SK-N-SH (cell line): ENCODE data around the gene TCOF1.

ENCODE experiments used
- CHD2 ChIP-seq: fragments of 150-350 bp; IDR thresholded peaks from 2 replicates; pipeline ENCODE4 v1.6.1; 2018; ENCODE audit warnings: low read length; ENCODE audit not compliant: partially characterized antibody
- ELF1 ChIP-seq: IDR thresholded peaks from 2 replicates; pipeline ENCODE4 v1.4.0; 2012
- GATA2 ChIP-seq: sonication (generic); formaldehyde crosslinking; IDR thresholded peaks from 2 replicates; pipeline ENCODE4 v1.5.0; 2020; ENCODE audit warnings: mild to moderate bottlenecking, missing genetic modification reagents
- RAD21 ChIP-seq: IDR thresholded peaks from 2 replicates; pipeline ENCODE4 v1.6.1; 2012; ENCODE audit warnings: mild to moderate bottlenecking, low read length
- RXRA ChIP-seq: IDR thresholded peaks from 2 replicates; pipeline ENCODE4 v1.4.0; 2012; ENCODE audit warnings: low read depth, mild to moderate bottlenecking, borderline replicate concordance
- SIN3A ChIP-seq: IDR thresholded peaks from 2 replicates; pipeline ENCODE4 v1.6.1; 2012; ENCODE audit warnings: low read depth, mild to moderate bottlenecking, low read length, moderate library complexity, borderline replicate concordance
- YY1 ChIP-seq: IDR thresholded peaks from 2 replicates; pipeline ENCODE4 v1.4.0; 2012; ENCODE audit warnings: low read depth, mild to moderate bottlenecking
- TF ChIP-seq, protein P1 (sequence below): fragments of 200-600 bp; sonication (generic); IDR thresholded peaks from 2 replicates; pipeline ENCODE4 v1.6.1; 2017; ENCODE audit warnings: antibody characterized with exemption, mild to moderate bottlenecking, moderate library complexity
- TF ChIP-seq, protein P2 (sequence below): IDR thresholded peaks from 2 replicates; pipeline ENCODE4 v1.4.0; 2012; ENCODE audit warnings: low read depth
- TF ChIP-seq, protein P3 (sequence below): IDR thresholded peaks from 2 replicates; pipeline ENCODE4 v1.4.0; 2012; ENCODE audit warnings: low read depth, borderline replicate concordance
- TF ChIP-seq, protein P4 (sequence below): IDR thresholded peaks from 2 replicates; pipeline ENCODE4 v1.6.1; 2012; ENCODE audit warnings: mild to moderate bottlenecking, low read depth, low read length, moderate library complexity

DNA sequence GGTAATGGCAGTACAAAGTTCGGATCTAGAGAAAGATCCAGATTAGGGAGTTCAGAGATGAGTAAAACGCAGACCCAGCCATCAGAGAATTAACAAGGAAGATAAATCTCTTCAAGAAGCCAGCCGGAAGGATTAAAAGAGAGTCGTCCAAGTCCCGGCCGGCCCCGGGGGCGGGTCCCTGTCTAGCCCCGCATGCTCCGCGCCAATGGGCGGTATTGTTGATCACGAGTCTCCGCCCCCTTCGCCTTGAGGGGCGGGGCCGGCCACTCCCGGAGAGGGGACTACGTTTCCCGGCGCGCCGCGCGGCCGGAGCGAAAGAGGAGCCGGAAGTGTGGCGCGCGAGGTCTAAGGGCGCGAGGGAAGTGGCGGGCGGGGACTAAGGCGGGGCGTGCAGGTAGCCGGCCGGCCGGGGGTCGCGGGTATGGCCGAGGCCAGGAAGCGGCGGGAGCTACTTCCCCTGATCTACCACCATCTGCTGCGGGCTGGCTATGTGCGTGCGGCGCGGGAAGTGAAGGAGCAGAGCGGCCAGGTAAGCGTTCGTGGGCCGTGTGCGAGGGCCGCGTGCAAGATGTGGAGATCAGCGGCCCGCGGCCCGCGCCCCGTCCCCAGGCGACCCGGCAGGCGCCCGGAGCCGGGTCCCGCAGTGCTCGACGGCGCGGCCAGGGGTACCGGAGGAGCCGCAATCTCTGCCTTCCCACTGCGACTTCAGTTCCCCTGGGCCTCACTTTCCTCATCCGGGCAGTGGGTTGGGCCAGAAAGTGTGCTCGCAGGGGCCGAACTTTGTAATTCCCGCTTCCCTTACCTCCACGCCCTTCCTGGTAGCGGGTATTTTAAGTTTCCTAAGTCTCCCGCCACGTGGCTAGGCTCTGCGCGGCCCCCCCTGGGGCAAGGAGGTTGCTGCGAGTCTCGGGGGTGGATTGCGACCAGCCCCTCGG lies at the start of gene TCOF1:
- TF ChIP-seq, protein P1, sequence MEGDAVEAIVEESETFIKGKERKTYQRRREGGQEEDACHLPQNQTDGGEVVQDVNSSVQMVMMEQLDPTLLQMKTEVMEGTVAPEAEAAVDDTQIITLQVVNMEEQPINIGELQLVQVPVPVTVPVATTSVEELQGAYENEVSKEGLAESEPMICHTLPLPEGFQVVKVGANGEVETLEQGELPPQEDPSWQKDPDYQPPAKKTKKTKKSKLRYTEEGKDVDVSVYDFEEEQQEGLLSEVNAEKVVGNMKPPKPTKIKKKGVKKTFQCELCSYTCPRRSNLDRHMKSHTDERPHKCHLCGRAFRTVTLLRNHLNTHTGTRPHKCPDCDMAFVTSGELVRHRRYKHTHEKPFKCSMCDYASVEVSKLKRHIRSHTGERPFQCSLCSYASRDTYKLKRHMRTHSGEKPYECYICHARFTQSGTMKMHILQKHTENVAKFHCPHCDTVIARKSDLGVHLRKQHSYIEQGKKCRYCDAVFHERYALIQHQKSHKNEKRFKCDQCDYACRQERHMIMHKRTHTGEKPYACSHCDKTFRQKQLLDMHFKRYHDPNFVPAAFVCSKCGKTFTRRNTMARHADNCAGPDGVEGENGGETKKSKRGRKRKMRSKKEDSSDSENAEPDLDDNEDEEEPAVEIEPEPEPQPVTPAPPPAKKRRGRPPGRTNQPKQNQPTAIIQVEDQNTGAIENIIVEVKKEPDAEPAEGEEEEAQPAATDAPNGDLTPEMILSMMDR = no peak
- TF ChIP-seq, protein P2, sequence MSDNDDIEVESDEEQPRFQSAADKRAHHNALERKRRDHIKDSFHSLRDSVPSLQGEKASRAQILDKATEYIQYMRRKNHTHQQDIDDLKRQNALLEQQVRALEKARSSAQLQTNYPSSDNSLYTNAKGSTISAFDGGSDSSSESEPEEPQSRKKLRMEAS = peak; percentile 96
- TF ChIP-seq, protein P3, sequence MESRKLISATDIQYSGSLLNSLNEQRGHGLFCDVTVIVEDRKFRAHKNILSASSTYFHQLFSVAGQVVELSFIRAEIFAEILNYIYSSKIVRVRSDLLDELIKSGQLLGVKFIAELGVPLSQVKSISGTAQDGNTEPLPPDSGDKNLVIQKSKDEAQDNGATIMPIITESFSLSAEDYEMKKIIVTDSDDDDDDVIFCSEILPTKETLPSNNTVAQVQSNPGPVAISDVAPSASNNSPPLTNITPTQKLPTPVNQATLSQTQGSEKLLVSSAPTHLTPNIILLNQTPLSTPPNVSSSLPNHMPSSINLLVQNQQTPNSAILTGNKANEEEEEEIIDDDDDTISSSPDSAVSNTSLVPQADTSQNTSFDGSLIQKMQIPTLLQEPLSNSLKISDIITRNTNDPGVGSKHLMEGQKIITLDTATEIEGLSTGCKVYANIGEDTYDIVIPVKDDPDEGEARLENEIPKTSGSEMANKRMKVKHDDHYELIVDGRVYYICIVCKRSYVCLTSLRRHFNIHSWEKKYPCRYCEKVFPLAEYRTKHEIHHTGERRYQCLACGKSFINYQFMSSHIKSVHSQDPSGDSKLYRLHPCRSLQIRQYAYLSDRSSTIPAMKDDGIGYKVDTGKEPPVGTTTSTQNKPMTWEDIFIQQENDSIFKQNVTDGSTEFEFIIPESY = peak; percentile 76; the same call in 1 of the 2 replicates
- TF ChIP-seq ELF1 = peak; percentile 69; the same call in 1 of the 2 replicates
- TF ChIP-seq, protein P4, sequence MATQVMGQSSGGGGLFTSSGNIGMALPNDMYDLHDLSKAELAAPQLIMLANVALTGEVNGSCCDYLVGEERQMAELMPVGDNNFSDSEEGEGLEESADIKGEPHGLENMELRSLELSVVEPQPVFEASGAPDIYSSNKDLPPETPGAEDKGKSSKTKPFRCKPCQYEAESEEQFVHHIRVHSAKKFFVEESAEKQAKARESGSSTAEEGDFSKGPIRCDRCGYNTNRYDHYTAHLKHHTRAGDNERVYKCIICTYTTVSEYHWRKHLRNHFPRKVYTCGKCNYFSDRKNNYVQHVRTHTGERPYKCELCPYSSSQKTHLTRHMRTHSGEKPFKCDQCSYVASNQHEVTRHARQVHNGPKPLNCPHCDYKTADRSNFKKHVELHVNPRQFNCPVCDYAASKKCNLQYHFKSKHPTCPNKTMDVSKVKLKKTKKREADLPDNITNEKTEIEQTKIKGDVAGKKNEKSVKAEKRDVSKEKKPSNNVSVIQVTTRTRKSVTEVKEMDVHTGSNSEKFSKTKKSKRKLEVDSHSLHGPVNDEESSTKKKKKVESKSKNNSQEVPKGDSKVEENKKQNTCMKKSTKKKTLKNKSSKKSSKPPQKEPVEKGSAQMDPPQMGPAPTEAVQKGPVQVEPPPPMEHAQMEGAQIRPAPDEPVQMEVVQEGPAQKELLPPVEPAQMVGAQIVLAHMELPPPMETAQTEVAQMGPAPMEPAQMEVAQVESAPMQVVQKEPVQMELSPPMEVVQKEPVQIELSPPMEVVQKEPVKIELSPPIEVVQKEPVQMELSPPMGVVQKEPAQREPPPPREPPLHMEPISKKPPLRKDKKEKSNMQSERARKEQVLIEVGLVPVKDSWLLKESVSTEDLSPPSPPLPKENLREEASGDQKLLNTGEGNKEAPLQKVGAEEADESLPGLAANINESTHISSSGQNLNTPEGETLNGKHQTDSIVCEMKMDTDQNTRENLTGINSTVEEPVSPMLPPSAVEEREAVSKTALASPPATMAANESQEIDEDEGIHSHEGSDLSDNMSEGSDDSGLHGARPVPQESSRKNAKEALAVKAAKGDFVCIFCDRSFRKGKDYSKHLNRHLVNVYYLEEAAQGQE = no peak
- peak; percentile 75 for TF ChIP-seq CHD2
- no peak for TF ChIP-seq RAD21
- TF ChIP-seq SIN3A = peak; percentile 94
- no peak for TF ChIP-seq RXRA
- TF ChIP-seq GATA2 (CRISPR knock-in tag) = no peak
- TF ChIP-seq YY1 = no peak
